Prostate gland (tissue), 2 donors: ENCODE measurements around the gene SYT17. TPM values are rescaled to one million over a fixed set of nuclear protein-coding genes. Genes with fewer than 3 reads are reported as not detected.

Experiments
- DNase-seq: peaks from one replicate; pipeline ENCODE4 v3.0.0-alpha.2; 2019; ENCODE audit warnings: low spot score
- H3K27ac ChIP-seq, 2 donors: fragments of 200-600 bp; sonication (generic); 2 replicates each; pipeline ENCODE4 v1.5.1; 2017 to 2019
- H3K27me3 ChIP-seq: fragments of 200-600 bp; sonication (generic); replicated peaks from 2 replicates; pipeline ENCODE4 v1.5.1; 2019; ENCODE audit not compliant: insufficient read depth
- H3K36me3 ChIP-seq, 2 donors: fragments of 200-600 bp; sonication (generic); 1 replicate in 1 of 2; 2 replicates in 1 of 2; pipeline versions ENCODE4 v1.5.1 to v1.8.1; 2017 to 2019
- H3K4me1 ChIP-seq: fragments of 200-600 bp; sonication (generic); replicated peaks from 2 replicates; pipeline ENCODE4 v1.5.1; 2019
- H3K4me3 ChIP-seq, 2 donors: fragments of 200-600 bp; sonication (generic); 2 replicates each; pipeline ENCODE4 v1.5.1; 2017 to 2019
- H3K9me3 ChIP-seq: fragments of 200-600 bp; sonication (generic); 2 replicates; pipeline ENCODE4 v1.5.1; 2017
- CTCF ChIP-seq, 4 experiments: fragments of 200-600 bp in 2 of 4; fragments of 450-650 bp in 2 of 4; sonication (generic) in 2 of 4; IDR thresholded peaks; 1 replicate in 3 of 4; 2 replicates in 1 of 4; pipeline ENCODE4 v1.5.1; 2016 to 2019; ENCODE audit warnings: antibody characterized with exemption in 4 of 4, mild to moderate bottlenecking in 2 of 4, moderate library complexity in 2 of 4
- POLR2A ChIP-seq: fragments of 450-650 bp; IDR thresholded peaks from one replicate; pipeline ENCODE4 v1.6.1; 2016; ENCODE audit warnings: antibody characterized with exemption, mild to moderate bottlenecking
- POLR2AphosphoS5 ChIP-seq: sonication (generic); formaldehyde crosslinking; IDR thresholded peaks from one replicate; pipeline ENCODE4 v1.6.1; 2017; ENCODE audit warnings: antibody characterized with exemption
- WGBS: methylation state at CpG from one replicate; pipeline ENCODE4 v1.1.5; 2018; 5-methylcytosine and 5-hydroxymethylcytosine counted together
- intact Hi-C: fragments of 100-400 bp; cut with DNase I; formaldehyde crosslinking; loops from one replicate; pipeline ENCODE4 v1.14.2; 2022
- total RNA-seq, 2 donors: library from RNA; depleted of rRNA; stranded (reverse); fragments of >200 nt; gene quantifications; one replicate each; pipeline ENCODE4 v1.1.0, GENCODE V29; 2016

SYT17 gene
- total RNA-seq, 2 donors from 2014 or later: 24.3 to 32.4 TPM

GRCh38 chr16:19223235-19224170, 55.5 kb downstream of the SYT17 start:
- intact Hi-C loops: no loop called here
- no peak for DNase-seq
- H3K27me3 ChIP-seq: no peaks in the 10 kb centered on the region
- TF ChIP-seq POLR2AphosphoS5 (no peak), POLR2A (no peak), CTCF (IDR thresholded peaks at IDR 0.05) (peak; percentile 10 to 48 (median 40))
- no peak overlapping the region for H3K4me3 ChIP-seq
- no peaks in the 10 kb centered on the region for H3K36me3 ChIP-seq
- 55% methylated on average over 8 of the region's 8 CpGs for WGBS
- H3K27ac ChIP-seq: no peak overlapping the region
- no peaks in the 10 kb centered on the region for H3K9me3 ChIP-seq
- no peaks in the 10 kb centered on the region for H3K4me1 ChIP-seq

- intact Hi-C loops: no loop called here
- Histone ChIP-seq H3K9me3 (no peaks in the 10 kb centered on the region), H3K27me3 (no peaks in the 10 kb centered on the region), H3K36me3 (no peaks in the 10 kb centered on the region), H3K4me1 (no peaks in the 10 kb centered on the region), H3K4me3 (no peak overlapping the region), H3K27ac (no peak overlapping the region)
- TF ChIP-seq POLR2AphosphoS5 (no peak), POLR2A (no peak), CTCF (IDR thresholded peaks at IDR 0.05) (no peak)
- no peak for DNase-seq
Measured at GRCh38 chr16:19225651-19226050, 57.6 kb downstream of the SYT17 start.

GRCh38 chr16:19227643-19228042, 59.6 kb downstream of the SYT17 start:
- H3K4me1 ChIP-seq: no peaks in the 10 kb centered on the region
- no peaks in the 10 kb centered on the region for H3K36me3 ChIP-seq
- no peaks in the 10 kb centered on the region for H3K9me3 ChIP-seq
- no peaks in the 10 kb centered on the region for H3K27me3 ChIP-seq
- no peak overlapping the region for H3K4me3 ChIP-seq
- WGBS: 46% methylated on average over 2 of the region's 2 CpGs
- TF ChIP-seq POLR2AphosphoS5: no peak
- TF ChIP-seq POLR2A: no peak
- TF ChIP-seq CTCF (IDR thresholded peaks at IDR 0.05): no peak
- H3K27ac ChIP-seq: no peak overlapping the region
- no peak for DNase-seq
- intact Hi-C loops: no loop called here

- intact Hi-C loops: no loop called here
- Histone ChIP-seq H3K4me3 (no peak overlapping the region), H3K36me3 (no peaks in the 10 kb centered on the region), H3K27ac (no peak overlapping the region), H3K4me1 (no peaks in the 10 kb centered on the region), H3K27me3 (no peaks in the 10 kb centered on the region), H3K9me3 (no peaks in the 10 kb centered on the region)
- 78% methylated on average over 4 of the region's 4 CpGs for WGBS
- TF ChIP-seq POLR2AphosphoS5 (no peak), POLR2A (no peak), CTCF (IDR thresholded peaks at IDR 0.05) (no peak)
- DNase-seq: no peak
Measured at GRCh38 chr16:19228052-19228451, 60.0 kb downstream of the SYT17 start.

GRCh38 chr16:19228575-19228974, 60.5 kb downstream of the SYT17 start:
- Histone ChIP-seq H3K4me3 (no peak overlapping the region), H3K36me3 (no peaks in the 10 kb centered on the region), H3K27me3 (no peaks in the 10 kb centered on the region), H3K4me1 (no peaks in the 10 kb centered on the region), H3K9me3 (no peaks in the 10 kb centered on the region), H3K27ac (no peak overlapping the region)
- DNase-seq: no peak
- 79% methylated on average over 3 of the region's 3 CpGs for WGBS
- intact Hi-C loops: no loop called here
- TF ChIP-seq CTCF (IDR thresholded peaks at IDR 0.05) (no peak), POLR2A (no peak), POLR2AphosphoS5 (no peak)
